SK-N-SH (cell line): ENCODE measurements around the gene CD33. TPM values are rescaled to one million over a fixed set of nuclear protein-coding genes. Genes with fewer than 3 reads are reported as not detected.

ENCODE experiments used
- CTCF ChIA-PET: fragments of 300-600, 350-600 bp; formaldehyde crosslinking; extraction: SDS; loops from one replicate; lab custom pipeline; 2021; lab: Yijun Ruan, JAX
- POLR2A ChIA-PET: fragments of 350-600 bp; sonication (Branson Sonifier 250); formaldehyde crosslinking; extraction: SDS; loops from one replicate; lab custom pipeline; 2020; ENCODE audit warnings: antibody characterized with exemption, inconsistent platforms; lab: Yijun Ruan, JAX
- DNase-seq: peaks from one replicate; pipeline ENCODE4 v3.0.0; 2012
- H2AFZ ChIP-seq: fragments of 200-600 bp; sonication (generic); 2 replicates; pipeline ENCODE4 v1.8.1; 2016; ENCODE audit warnings: antibody characterized with exemption, mild to moderate bottlenecking, low read depth
- H3F3A ChIP-seq: fragments of 200-600 bp; sonication (generic); replicated peaks from 2 replicates; pipeline ENCODE3; 2016; ENCODE audit warnings: antibody characterized with exemption, mild to moderate bottlenecking; ENCODE audit not compliant: insufficient read depth
- H3K27ac ChIP-seq, 2 experiments: fragments of 200-500 bp in 1 of 2; fragments of 200-600 bp in 1 of 2; sonication (Bioruptor generic) in 1 of 2; sonication (generic), shearing (Covaris generic) in 1 of 2; 2 replicates each; pipeline versions ENCODE4 v1.5.1 to v1.6.1; 2014 to 2016; ENCODE audit warnings: low read depth in 2 of 2, inconsistent platforms in 1 of 2, low read length in 1 of 2, mild to moderate bottlenecking in 1 of 2, mixed read lengths in 1 of 2
- H3K27me3 ChIP-seq: fragments of 200-600 bp; sonication (generic), shearing (Covaris generic); 2 replicates; pipeline ENCODE4 v1.6.1; 2016; ENCODE audit warnings: mixed run types; ENCODE audit not compliant: insufficient read depth
- H3K36me3 ChIP-seq, 2 experiments: fragments of 200-500 bp in 1 of 2; fragments of 200-600 bp in 1 of 2; sonication (Bioruptor generic) in 1 of 2; sonication (generic) in 1 of 2; replicated peaks in 1 of 2; 2 replicates each; pipeline versions ENCODE3 to v1.5.1; 2014 to 2016; ENCODE audit warnings: low read length in 1 of 2, mild to moderate bottlenecking in 1 of 2; ENCODE audit not compliant: insufficient read depth in 2 of 2, control insufficient read depth in 1 of 2
- H3K4me1 ChIP-seq, 2 experiments: fragments of 200-500 bp in 1 of 2; fragments of 200-600 bp in 1 of 2; sonication (Bioruptor generic) in 1 of 2; sonication (generic), shearing (Covaris generic) in 1 of 2; 2 replicates each; pipeline versions ENCODE4 v1.5.1 to v1.6.1; 2014 to 2016; ENCODE audit warnings: low read depth in 1 of 2, low read length in 1 of 2, mixed run types in 1 of 2; ENCODE audit not compliant: insufficient read depth in 2 of 2, control insufficient read depth in 1 of 2
- H3K4me2 ChIP-seq: fragments of 200-600 bp; sonication (generic), shearing (Covaris generic); 2 replicates; pipeline ENCODE4 v1.6.1; 2017; ENCODE audit warnings: mixed run types
- H3K4me3 ChIP-seq, 2 experiments: fragments of 200-500 bp in 1 of 2; fragments of 200-600 bp in 1 of 2; sonication (Bioruptor generic) in 1 of 2; sonication (generic), shearing (Covaris generic) in 1 of 2; 2 replicates each; pipeline versions ENCODE4 v1.5.1 to v1.8.1; 2014 to 2016; ENCODE audit warnings: low read depth in 2 of 2, inconsistent platforms in 1 of 2, low read length in 1 of 2, mild to moderate bottlenecking in 1 of 2, mixed read lengths in 1 of 2, moderate library complexity in 1 of 2
- H3K79me2 ChIP-seq: fragments of 200-600 bp; sonication (generic); 2 replicates; pipeline ENCODE4 v1.8.1; 2017; ENCODE audit warnings: mild to moderate bottlenecking; ENCODE audit not compliant: insufficient read depth
- H3K9ac ChIP-seq: fragments of 200-600 bp; sonication (generic); 2 replicates; pipeline ENCODE4 v1.6.1; 2017; ENCODE audit warnings: mixed run types
- H3K9me2 ChIP-seq: fragments of 200-600 bp; sonication (generic); 2 replicates; pipeline ENCODE4 v1.6.1; 2017; ENCODE audit warnings: mixed run types
- H3K9me3 ChIP-seq: fragments of 200-600 bp; sonication (generic); 2 replicates; pipeline ENCODE4 v1.6.1; 2017; ENCODE audit warnings: mixed run types, mild to moderate bottlenecking, moderate library complexity
- H4K20me1 ChIP-seq: fragments of 200-600 bp; sonication (generic); 2 replicates; pipeline ENCODE4 v1.6.1; 2017; ENCODE audit warnings: mild to moderate bottlenecking, mixed run types; ENCODE audit not compliant: insufficient read depth
- CHD2 ChIP-seq: fragments of 150-350 bp; IDR thresholded peaks from 2 replicates; pipeline ENCODE4 v1.6.1; 2018; ENCODE audit warnings: low read length; ENCODE audit not compliant: partially characterized antibody
- ELF1 ChIP-seq: IDR thresholded peaks from 2 replicates; pipeline ENCODE4 v1.4.0; 2012
- EZH2phosphoT487 ChIP-seq: fragments of 200-600 bp; sonication (generic); IDR thresholded peaks from 2 replicates; pipeline ENCODE4 v1.6.1; 2017; ENCODE audit warnings: low read depth, mixed run types, mild to moderate bottlenecking, antibody characterized with exemption, moderate library complexity, borderline replicate concordance
- FOXJ3 ChIP-seq: sonication (generic); formaldehyde crosslinking; IDR thresholded peaks from 2 replicates; pipeline ENCODE4 v1.5.1; 2020; ENCODE audit warnings: mild to moderate bottlenecking, missing genetic modification reagents
- GABPA ChIP-seq: IDR thresholded peaks from 2 replicates; pipeline ENCODE4 v1.4.0; 2012; ENCODE audit warnings: low read depth, mild to moderate bottlenecking
- GATA2 ChIP-seq: sonication (generic); formaldehyde crosslinking; IDR thresholded peaks from 2 replicates; pipeline ENCODE4 v1.5.0; 2020; ENCODE audit warnings: mild to moderate bottlenecking, missing genetic modification reagents
- NFIC ChIP-seq: IDR thresholded peaks from 2 replicates; pipeline ENCODE4 v1.4.0; 2012; ENCODE audit warnings: borderline replicate concordance
- NRF1 ChIP-seq: IDR thresholded peaks from 2 replicates; pipeline ENCODE4 v1.6.1; 2012; ENCODE audit warnings: low read depth, mild to moderate bottlenecking, low read length
- PBX3 ChIP-seq: IDR thresholded peaks from 2 replicates; pipeline ENCODE4; 2012
- POLR2AphosphoS5 ChIP-seq: IDR thresholded peaks from 2 replicates; pipeline ENCODE4 v1.6.1; 2012; ENCODE audit warnings: low read depth, low read length
- RAD21 ChIP-seq: IDR thresholded peaks from 2 replicates; pipeline ENCODE4 v1.6.1; 2012; ENCODE audit warnings: mild to moderate bottlenecking, low read length
- RXRA ChIP-seq: IDR thresholded peaks from 2 replicates; pipeline ENCODE4 v1.4.0; 2012; ENCODE audit warnings: low read depth, mild to moderate bottlenecking, borderline replicate concordance
- SIN3A ChIP-seq: IDR thresholded peaks from 2 replicates; pipeline ENCODE4 v1.6.1; 2012; ENCODE audit warnings: low read depth, mild to moderate bottlenecking, low read length, moderate library complexity, borderline replicate concordance
- SMC3 ChIP-seq: IDR thresholded peaks from 2 replicates; pipeline ENCODE4 v1.6.1; 2012; ENCODE audit warnings: low read depth, low read length, improper control_type of control experiment
- TAF1 ChIP-seq: IDR thresholded peaks from 2 replicates; pipeline ENCODE4 v1.6.1; 2012; ENCODE audit warnings: low read depth, mild to moderate bottlenecking, low read length, moderate library complexity, borderline replicate concordance
- TCF12 ChIP-seq: IDR thresholded peaks from 2 replicates; pipeline ENCODE4 v1.4.0; 2012
- YY1 ChIP-seq: IDR thresholded peaks from 2 replicates; pipeline ENCODE4 v1.4.0; 2012; ENCODE audit warnings: low read depth, mild to moderate bottlenecking
- WGBS: methylation state at CpG from one replicate; pipeline ENCODE4 v1.1.6; 2017; ENCODE audit warnings: low lambda C conversion rate; 5-methylcytosine and 5-hydroxymethylcytosine counted together
- polyA plus RNA-seq, 3 experiments: library from polyadenylated mRNA; depleted of rRNA; stranded (reverse); fragments of >200 nt; gene quantifications; 2 replicates each; pipeline ENCODE4 v1.2.3, GENCODE V29; 2012
- TF ChIP-seq, protein P1 (sequence below): IDR thresholded peaks from 2 replicates; pipeline ENCODE4 v1.6.1; 2012; ENCODE audit warnings: mild to moderate bottlenecking, low read depth, low read length, moderate library complexity

The CD33 gene
- polyA plus RNA-seq, 1 of the 3 experiments (the other 2 are of a cell fraction), result 0.36 TPM

DNA sequence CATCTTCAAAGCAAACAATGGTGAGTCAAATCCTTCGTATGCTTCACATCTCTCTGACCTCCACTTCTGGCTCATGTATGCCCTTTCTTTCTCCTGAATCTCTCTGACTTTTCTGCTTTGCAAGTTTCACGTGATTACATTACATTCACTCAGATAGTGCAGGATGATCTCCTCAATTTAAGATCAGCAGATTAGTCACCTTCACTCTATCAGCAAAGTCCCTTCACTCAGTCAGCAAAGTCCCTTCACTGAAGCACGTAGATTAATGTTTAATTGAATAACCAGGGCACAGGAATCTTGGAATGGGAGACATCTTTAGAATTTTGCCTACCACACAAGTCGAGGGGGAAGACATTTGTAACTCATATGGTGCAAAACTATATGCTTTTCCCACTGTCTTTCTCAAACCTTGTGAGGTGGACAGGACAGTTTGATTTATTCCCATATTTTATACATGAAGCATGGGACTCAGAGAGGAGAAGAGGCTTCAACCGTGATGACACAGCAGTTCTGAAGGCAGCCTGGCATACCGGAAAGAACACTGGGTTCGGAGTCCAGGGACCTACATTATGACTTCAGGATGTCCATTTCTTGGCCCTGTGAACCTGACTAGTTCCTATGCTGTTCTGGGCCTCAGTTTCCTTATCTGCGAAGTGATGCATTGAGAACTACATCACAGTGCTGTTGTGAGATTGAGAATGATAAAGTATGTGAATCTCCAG is 49.3 kb downstream of the CD33 start (continued):
- TF ChIP-seq SIN3A, result no peak
- TF ChIP-seq NRF1, result no peak
- TF ChIP-seq TCF12, result no peak
- TF ChIP-seq RAD21, result no peak
- no peak for TF ChIP-seq PBX3
- no peak for TF ChIP-seq RXRA

DNA sequence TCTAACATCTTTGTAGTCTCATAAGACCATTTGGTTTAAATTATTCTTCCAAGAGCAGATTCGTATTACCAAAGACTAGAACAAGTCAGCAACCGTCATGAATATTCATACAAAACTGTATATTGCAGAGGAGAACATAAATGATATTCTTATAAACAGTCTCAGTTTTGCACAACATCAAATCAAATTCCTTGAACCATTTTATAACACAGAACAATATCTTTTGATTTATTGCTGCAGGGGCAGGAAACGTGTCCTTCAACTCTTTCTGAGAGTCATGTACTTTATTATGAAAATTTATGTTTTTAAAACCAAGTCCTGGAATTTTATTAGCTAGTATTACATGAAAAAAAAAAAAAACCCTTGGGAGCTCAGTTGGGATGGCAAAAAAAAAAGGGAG is 52.2 kb downstream of the CD33 start:
- POLR2A ChIA-PET, result no interaction called here
- peaks cover 2% of the 10 kb centered on the region; the same call in 1 of the 2 replicates for H3K27me3 ChIP-seq
- H3K4me3 ChIP-seq, result no peak overlapping the region
- CTCF ChIA-PET, result no interaction called here
- DNase-seq, result no peak
- H2AFZ ChIP-seq, result no peak overlapping the region
- H3K9me2 ChIP-seq, result no peaks in the 10 kb centered on the region
- WGBS, result 8% methylated on average over 3 of the region's 3 CpGs
- H3K79me2 ChIP-seq, result no peaks in the 10 kb centered on the region
- H3F3A ChIP-seq, result no peaks in the 10 kb centered on the region
- no peaks in the 10 kb centered on the region for H3K4me1 ChIP-seq
- no peak overlapping the region for H3K4me2 ChIP-seq
- no peak overlapping the region for H3K27ac ChIP-seq
- TF ChIP-seq GATA2 (CRISPR knock-in tag) (no peak), YY1 (no peak), CHD2 (no peak), NRF1 (no peak), ELF1 (no peak), TAF1 (no peak), TCF12 (no peak)
- H3K9me3 ChIP-seq, result no peaks in the 10 kb centered on the region
- H3K9ac ChIP-seq, result no peak overlapping the region
- H3K36me3 ChIP-seq, result no peaks in the 10 kb centered on the region
- H4K20me1 ChIP-seq, result no peaks in the 10 kb centered on the region

DNA sequence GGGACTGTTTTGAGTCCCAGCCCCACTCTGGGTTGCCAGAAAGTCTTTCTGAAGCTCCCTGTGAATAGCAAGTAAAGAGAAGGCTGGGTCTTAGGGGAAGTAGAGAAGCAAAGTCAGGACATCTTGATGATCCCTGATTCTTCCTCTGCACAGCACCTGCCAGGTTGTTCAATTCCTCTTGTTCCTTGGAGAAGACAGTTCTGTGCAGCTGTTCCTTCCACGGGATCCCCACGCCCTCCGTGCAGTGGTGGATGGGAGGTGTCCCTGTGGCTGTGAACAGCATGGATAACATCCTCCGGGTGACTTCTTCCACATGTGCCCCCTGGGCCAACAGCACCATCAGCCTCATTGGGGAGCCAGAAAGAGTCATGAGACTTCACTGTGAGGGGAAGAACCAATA is 57.5 kb downstream of the CD33 start:
- Histone ChIP-seq H3K9me2 (no peaks in the 10 kb centered on the region; the same call in 1 of the 2 replicates), H3K9me3 (no peaks in the 10 kb centered on the region), H3K4me2 (no peak overlapping the region), H3F3A (no peaks in the 10 kb centered on the region), H2AFZ (no peak overlapping the region), H3K27ac (no peak overlapping the region), H3K4me3 (no peak overlapping the region), H3K36me3 (no peaks in the 10 kb centered on the region), H3K9ac (no peak overlapping the region), H4K20me1 (no peaks in the 10 kb centered on the region), H3K27me3 (no peaks in the 10 kb centered on the region; the same call in 1 of the 2 replicates), H3K79me2 (no peaks in the 10 kb centered on the region), H3K4me1 (no peaks in the 10 kb centered on the region)
- CTCF ChIA-PET, result interaction anchor here (1.5 kb wide), 1 partner anchor 23 kb away, joined by 4 read pairs; no protein-coding TSS in a partner anchor
- DNase-seq, result no peak
- WGBS, result 7% methylated on average over 4 of the region's 4 CpGs
- POLR2A ChIA-PET, result no interaction called here
- TF ChIP-seq EZH2phosphoT487 (no peak), SIN3A (no peak), SMC3 (no peak), GATA2 (CRISPR knock-in tag) (no peak), FOXJ3 (CRISPR knock-in tag) (no peak), NRF1 (no peak), RAD21 (no peak), GABPA (no peak), TCF12 (no peak), NFIC (no peak), POLR2AphosphoS5 (no peak), RXRA (no peak), PBX3 (no peak)
- TF ChIP-seq, protein P1, sequence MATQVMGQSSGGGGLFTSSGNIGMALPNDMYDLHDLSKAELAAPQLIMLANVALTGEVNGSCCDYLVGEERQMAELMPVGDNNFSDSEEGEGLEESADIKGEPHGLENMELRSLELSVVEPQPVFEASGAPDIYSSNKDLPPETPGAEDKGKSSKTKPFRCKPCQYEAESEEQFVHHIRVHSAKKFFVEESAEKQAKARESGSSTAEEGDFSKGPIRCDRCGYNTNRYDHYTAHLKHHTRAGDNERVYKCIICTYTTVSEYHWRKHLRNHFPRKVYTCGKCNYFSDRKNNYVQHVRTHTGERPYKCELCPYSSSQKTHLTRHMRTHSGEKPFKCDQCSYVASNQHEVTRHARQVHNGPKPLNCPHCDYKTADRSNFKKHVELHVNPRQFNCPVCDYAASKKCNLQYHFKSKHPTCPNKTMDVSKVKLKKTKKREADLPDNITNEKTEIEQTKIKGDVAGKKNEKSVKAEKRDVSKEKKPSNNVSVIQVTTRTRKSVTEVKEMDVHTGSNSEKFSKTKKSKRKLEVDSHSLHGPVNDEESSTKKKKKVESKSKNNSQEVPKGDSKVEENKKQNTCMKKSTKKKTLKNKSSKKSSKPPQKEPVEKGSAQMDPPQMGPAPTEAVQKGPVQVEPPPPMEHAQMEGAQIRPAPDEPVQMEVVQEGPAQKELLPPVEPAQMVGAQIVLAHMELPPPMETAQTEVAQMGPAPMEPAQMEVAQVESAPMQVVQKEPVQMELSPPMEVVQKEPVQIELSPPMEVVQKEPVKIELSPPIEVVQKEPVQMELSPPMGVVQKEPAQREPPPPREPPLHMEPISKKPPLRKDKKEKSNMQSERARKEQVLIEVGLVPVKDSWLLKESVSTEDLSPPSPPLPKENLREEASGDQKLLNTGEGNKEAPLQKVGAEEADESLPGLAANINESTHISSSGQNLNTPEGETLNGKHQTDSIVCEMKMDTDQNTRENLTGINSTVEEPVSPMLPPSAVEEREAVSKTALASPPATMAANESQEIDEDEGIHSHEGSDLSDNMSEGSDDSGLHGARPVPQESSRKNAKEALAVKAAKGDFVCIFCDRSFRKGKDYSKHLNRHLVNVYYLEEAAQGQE, result no peak
